Stimulated activated CD8-positive, alpha-beta memory T cell treated with anti-CD3 and anti-CD28 coated beads, Interleukin-7, amount 100 ng/mL, for 48 hours (primary cell): ENCODE data around the gene GARIN5A.
A peak's percentile ranks its signal among the peaks of the same experiment; 100 is the strongest.

ENCODE experiments used
- DNase-seq, 2 donors: peaks; one replicate each; pipeline ENCODE4 v3.0.0-alpha.2; 2020; ENCODE audit warnings: low read depth in 1 of 2; ENCODE audit errors: extremely low read depth in 1 of 2

The GARIN5A gene

GRCh38 chr19:50435627-50436026 is 41.0 kb downstream of the GARIN5A start:
- DNase-seq = no peak

GRCh38 chr19:50435221-50435620 is 41.4 kb downstream of the GARIN5A start:
- DNase-seq = no peak

GRCh38 chr19:50434525-50434924 is 42.1 kb downstream of the GARIN5A start:
- DNase-seq = no peak

- no peak for DNase-seq
Measured at GRCh38 chr19:50433201-50434180, 43.2 kb downstream of the GARIN5A start.

- no peak for DNase-seq
Measured at GRCh38 chr19:50432221-50433028, 44.2 kb downstream of the GARIN5A start, which contains the start of gene MYBPC2. Gene MYBPC2 (plus strand): TSS chr19:50432892. CDS start chr19:50432954, 62 bp downstream.

- DNase-seq = peak; percentile 53 to 63
Measured at GRCh38 chr19:50431343-50432220, 45.1 kb downstream of the GARIN5A start.

- DNase-seq = no peak
Measured at GRCh38 chr19:50430888-50431342, 45.7 kb downstream of the GARIN5A start.

- no peak for DNase-seq
Measured at GRCh38 chr19:50428772-50429463, 47.7 kb downstream of the GARIN5A start.

- peak in 1 of 2 donors; percentile 14 for DNase-seq
Measured at GRCh38 chr19:50427997-50428425, 48.6 kb downstream of the GARIN5A start.

GRCh38 chr19:50427318-50427925 is 49.2 kb downstream of the GARIN5A start:
- no peak for DNase-seq

GRCh38 chr19:50425581-50425980 is 51.1 kb downstream of the GARIN5A start:
- DNase-seq = no peak

- no peak for DNase-seq
Measured at GRCh38 chr19:50423279-50424113, 53.2 kb downstream of the GARIN5A start.

- DNase-seq = no peak
Measured at GRCh38 chr19:50422397-50423278, 54.0 kb downstream of the GARIN5A start.

- no peak for DNase-seq
Measured at GRCh38 chr19:50420808-50421207, 55.8 kb downstream of the GARIN5A start.

- no peak for DNase-seq
Measured at GRCh38 chr19:50420127-50420526, 56.5 kb downstream of the GARIN5A start.

- DNase-seq = no peak
Measured at GRCh38 chr19:50419580-50420035, 57.0 kb downstream of the GARIN5A start.

- no peak for DNase-seq
Measured at GRCh38 chr19:50419022-50419579, 57.5 kb downstream of the GARIN5A start.
